GM12878 (cell line): ENCODE data around the gene F10.

Source experiments
- EZH2 ChIP-seq: IDR thresholded peaks from 2 replicates; pipeline ENCODE4 v1.6.1; 2012; ENCODE audit warnings: low read depth, mild to moderate bottlenecking, control low read depth, inconsistent platforms, low read length, borderline replicate concordance; ENCODE audit not compliant: control insufficient read depth
- FOXK2 ChIP-seq: fragments of 450-650 bp; IDR thresholded peaks from 2 replicates; pipeline ENCODE4 v1.6.1; 2017; ENCODE audit warnings: mild to moderate bottlenecking, moderate library complexity
- MTA3 ChIP-seq: IDR thresholded peaks from 2 replicates; pipeline ENCODE4 v1.6.1; 2012; ENCODE audit warnings: low read length, inconsistent platforms, borderline replicate concordance
- MYC ChIP-seq: IDR thresholded peaks from 2 replicates; pipeline ENCODE4 v1.6.1; 2011; ENCODE audit warnings: mild to moderate bottlenecking, low read length, moderate library complexity, inconsistent platforms; ENCODE audit not compliant: insufficient read depth, insufficient replicate concordance, insufficient read length, severe bottlenecking
- POLR2A ChIP-seq: IDR thresholded peaks from 2 replicates; pipeline ENCODE4 v1.6.1; 2011; ENCODE audit warnings: low read depth, mild to moderate bottlenecking, low read length
- RFX5 ChIP-seq: IDR thresholded peaks from 2 replicates; pipeline ENCODE4 v1.6.1; 2011; ENCODE audit warnings: low read depth, low read length, improper control_type of control experiment
- TF ChIP-seq, protein P1 (sequence below): IDR thresholded peaks from 2 replicates; pipeline ENCODE4 v1.6.1; 2012; ENCODE audit warnings: low read depth, low read length, improper control_type of control experiment
- TF ChIP-seq, protein P2 (sequence below), 3 experiments: IDR thresholded peaks in 2 of 3; conservative IDR thresholded peaks in 1 of 3; 2 replicates each; pipeline ENCODE4 v1.5.1; 2011; ENCODE audit warnings: low read depth in 3 of 3, low read length in 3 of 3, mild to moderate bottlenecking in 3 of 3, control low read depth in 2 of 3, moderate library complexity in 2 of 3, inconsistent platforms in 1 of 3, mixed read lengths in 1 of 3; ENCODE audit not compliant: control insufficient read depth in 2 of 3, insufficient read depth in 1 of 3; ENCODE audit errors: extremely low read depth in 1 of 3

DNA sequence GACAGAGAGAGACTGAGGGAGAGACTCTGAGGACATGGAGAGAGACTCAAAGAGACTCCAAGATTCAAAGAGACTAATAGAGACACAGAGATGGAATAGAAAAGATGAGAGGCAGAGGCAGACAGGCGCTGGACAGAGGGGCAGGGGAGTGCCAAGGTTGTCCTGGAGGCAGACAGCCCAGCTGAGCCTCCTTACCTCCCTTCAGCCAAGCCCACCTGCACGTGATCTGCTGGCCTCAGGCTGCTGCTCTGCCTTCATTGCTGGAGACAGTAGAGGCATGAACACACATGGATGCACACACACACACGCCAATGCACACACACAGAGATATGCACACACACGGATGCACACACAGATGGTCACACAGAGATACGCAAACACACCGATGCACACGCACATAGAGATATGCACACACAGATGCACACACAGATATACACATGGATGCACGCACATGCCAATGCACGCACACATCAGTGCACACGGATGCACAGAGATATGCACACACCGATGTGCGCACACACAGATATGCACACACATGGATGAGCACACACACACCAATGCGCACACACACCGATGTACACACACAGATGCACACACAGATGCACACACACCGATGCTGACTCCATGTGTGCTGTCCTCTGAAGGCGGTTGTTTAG lies 3.3 kb upstream of the F10 start:
- TF ChIP-seq MTA3 (no peak), MYC (no peak), POLR2A (no peak), RFX5 (no peak), FOXK2 (no peak), EZH2 (no peak)
- TF ChIP-seq, protein P1, sequence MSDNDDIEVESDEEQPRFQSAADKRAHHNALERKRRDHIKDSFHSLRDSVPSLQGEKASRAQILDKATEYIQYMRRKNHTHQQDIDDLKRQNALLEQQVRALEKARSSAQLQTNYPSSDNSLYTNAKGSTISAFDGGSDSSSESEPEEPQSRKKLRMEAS, result no peak
- TF ChIP-seq, protein P2, sequence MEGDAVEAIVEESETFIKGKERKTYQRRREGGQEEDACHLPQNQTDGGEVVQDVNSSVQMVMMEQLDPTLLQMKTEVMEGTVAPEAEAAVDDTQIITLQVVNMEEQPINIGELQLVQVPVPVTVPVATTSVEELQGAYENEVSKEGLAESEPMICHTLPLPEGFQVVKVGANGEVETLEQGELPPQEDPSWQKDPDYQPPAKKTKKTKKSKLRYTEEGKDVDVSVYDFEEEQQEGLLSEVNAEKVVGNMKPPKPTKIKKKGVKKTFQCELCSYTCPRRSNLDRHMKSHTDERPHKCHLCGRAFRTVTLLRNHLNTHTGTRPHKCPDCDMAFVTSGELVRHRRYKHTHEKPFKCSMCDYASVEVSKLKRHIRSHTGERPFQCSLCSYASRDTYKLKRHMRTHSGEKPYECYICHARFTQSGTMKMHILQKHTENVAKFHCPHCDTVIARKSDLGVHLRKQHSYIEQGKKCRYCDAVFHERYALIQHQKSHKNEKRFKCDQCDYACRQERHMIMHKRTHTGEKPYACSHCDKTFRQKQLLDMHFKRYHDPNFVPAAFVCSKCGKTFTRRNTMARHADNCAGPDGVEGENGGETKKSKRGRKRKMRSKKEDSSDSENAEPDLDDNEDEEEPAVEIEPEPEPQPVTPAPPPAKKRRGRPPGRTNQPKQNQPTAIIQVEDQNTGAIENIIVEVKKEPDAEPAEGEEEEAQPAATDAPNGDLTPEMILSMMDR (IDR thresholded peaks at IDR 0.05 in 2 of 3, conservative IDR thresholded peaks at IDR 0.05 in 1 of 3; ENCODE audit: control insufficient read depth in 2 of 3, extremely low read depth in 1 of 3, insufficient read depth in 1 of 3, low read depth in 3 of 3, low read length in 3 of 3), result no peak
